ENCODE data around the gene ZNF439. TPM values are rescaled to one million over a fixed set of nuclear protein-coding genes. Genes with fewer than 3 reads are reported as not detected.

ZNF439 gene
- total and polyA plus RNA-seq, 2 of the 13 experiments (the other 11 are each of a cell fraction or from before 2014, with no cell fraction given) = 2.9 to 4.9 TPM

GRCh38 chr19:11848594-11849469 lies at the start of gene ZNF439 (continued):
- TF ChIP-seq ZIK1 (CRISPR knock-in tag; IDR thresholded peaks at IDR 0.05; ENCODE audit: borderline replicate concordance, low read depth) = no peak; the same call in 1 of the 2 replicates
- no peak for TF ChIP-seq ZNF225 (CRISPR knock-in tag; IDR thresholded peaks at IDR 0.05)
- no peak for TF ChIP-seq ZNF629 (CRISPR knock-in tag; conservative IDR thresholded peaks at IDR 0.05)
- no peak for TF ChIP-seq ZNF781 (CRISPR knock-in tag; IDR thresholded peaks at IDR 0.05; ENCODE audit: borderline replicate concordance, not compliant biosample characterization)
- TF ChIP-seq ZNF800 (CRISPR knock-in tag; IDR thresholded peaks at IDR 0.05) = no peak
- TF ChIP-seq ZMYM3 (CRISPR knock-in tag; IDR thresholded peaks at IDR 0.05) = no peak
- TF ChIP-seq FOXC1 (CRISPR knock-in tag; IDR thresholded peaks at IDR 0.05; ENCODE audit: borderline replicate concordance) = no peak
- no peak for TF ChIP-seq CREB3 (CRISPR knock-in tag; IDR thresholded peaks at IDR 0.05)
- TF ChIP-seq ZNF33B (CRISPR knock-in tag; IDR thresholded peaks at IDR 0.05) = no peak
- no peak for TF ChIP-seq TBP (CRISPR knock-in tag; IDR thresholded peaks at IDR 0.05)
- TF ChIP-seq HDAC6 (IDR thresholded peaks at IDR 0.05; ENCODE audit: low read depth, low read length) = no peak
- TF ChIP-seq ZBTB49 (CRISPR knock-in tag; IDR thresholded peaks at IDR 0.05; ENCODE audit: borderline replicate concordance) = no peak
- TF ChIP-seq CCDC6 (CRISPR knock-in tag; IDR thresholded peaks at IDR 0.05) = peak; percentile 25; the same call in 1 of the 2 replicates
- peak; percentile 77; the same call in 1 of the 2 replicates for TF ChIP-seq ZFP37 (CRISPR knock-in tag; IDR thresholded peaks at IDR 0.05; ENCODE audit: borderline replicate concordance)
- TF ChIP-seq ATM (IDR thresholded peaks at IDR 0.05; ENCODE audit: borderline replicate concordance) = no peak
